ENCODE data around the gene RIPOR3. TPM values are rescaled to one million over a fixed set of nuclear protein-coding genes. Genes with fewer than 3 reads are reported as not detected.
A peak's percentile ranks its signal among the peaks of the same experiment; 100 is the strongest.

RIPOR3 gene
- total RNA-seq, 1 experiment from 2014 or later = 0.46 TPM

GRCh38 chr20:50580016-50580747 is 111.2 kb downstream of the RIPOR3 start:
- peak; percentile 80 for DNase-seq
- no peak overlapping the region for H3K14ac ChIP-seq (ENCODE audit: insufficient read depth, low read length)
- no peak overlapping the region for H3K27ac ChIP-seq (ENCODE audit: insufficient read length, low read depth, low read length)
- no peak overlapping the region for H3T11ph ChIP-seq (ENCODE audit: low read length)
- no peak overlapping the region for H2AK5ac ChIP-seq (ENCODE audit: insufficient read length, low read length)
- H3K27ac Mint-ChIP-seq = peak overlapping the region in 1 of 3 experiments; percentile 66; a peak in 1 of 7 replicates
- H3K4me2 ChIP-seq (ENCODE audit: insufficient read depth, insufficient read length, low read length) = no peak overlapping the region
- H3K4ac ChIP-seq (ENCODE audit: low read depth, low read length) = no peak overlapping the region
- H3K4me3 Mint-ChIP-seq = no peak overlapping the region
- no peaks in the 10 kb centered on the region for H3K27me3 ChIP-seq (ENCODE audit: insufficient read depth, low read length)
- H2BK12ac ChIP-seq (ENCODE audit: insufficient read length, low read depth, low read length) = no peak overlapping the region
- H3K79me1 ChIP-seq (ENCODE audit: insufficient read depth, low read depth, low read length, poor library complexity, severe bottlenecking) = no peaks in the 10 kb centered on the region
- no peak overlapping the region for H3K23ac ChIP-seq (ENCODE audit: insufficient read length, low read depth, low read length)
- H3K36me3 Mint-ChIP-seq (ENCODE audit: insufficient read depth in 1 of 3, low read depth in 3 of 3) = peaks cover 20 to 63% (median 61%) of the 10 kb centered on the region in 3 experiments; a peak in 6 of 7 replicates
- no peak overlapping the region for H3K56ac ChIP-seq (ENCODE audit: insufficient read length, low read depth, low read length)
- H4K8ac ChIP-seq (replicated peaks; ENCODE audit: insufficient read length, low read depth, low read length) = no peak overlapping the region
- H3K23me2 ChIP-seq (ENCODE audit: insufficient read length, low read depth, low read length, poor library complexity, severe bottlenecking) = no peaks in the 10 kb centered on the region
- no peaks in the 10 kb centered on the region for H3K9me3 ChIP-seq (ENCODE audit: control insufficient read depth, low read depth, low read length)
- H2BK120ac ChIP-seq (ENCODE audit: low read depth, low read length, poor library complexity, severe bottlenecking) = no peak overlapping the region
- H4K5ac ChIP-seq (ENCODE audit: insufficient read length, low read depth, low read length) = no peak overlapping the region
- H2BK20ac ChIP-seq (ENCODE audit: low read depth, low read length, poor library complexity, severe bottlenecking) = no peak overlapping the region
- H3K18ac ChIP-seq (ENCODE audit: insufficient read length, low read depth, low read length) = no peak overlapping the region
- H3K27me3 Mint-ChIP-seq (ENCODE audit: low read depth) = no peaks in the 10 kb centered on the region
- H3K9me3 Mint-ChIP-seq = no peaks in the 10 kb centered on the region
- WGBS (ENCODE audit: extremely low coverage, insufficient read length, low lambda C conversion rate) = no CpG with 5 or more reads among the region's 17 CpGs
- no peak overlapping the region for H4K91ac ChIP-seq (ENCODE audit: insufficient read length, low read depth, low read length)
- peak; percentile 89 for TF ChIP-seq CTCF (conservative IDR thresholded peaks at IDR 0.05)
- H2BK5ac ChIP-seq (ENCODE audit: insufficient read length, low read length) = no peak overlapping the region
- peaks cover 0 to 5% of the 10 kb centered on the region in 2 experiments; a peak in 2 of 4 replicates for H3K4me1 Mint-ChIP-seq
- no peak overlapping the region for H2BK15ac ChIP-seq (ENCODE audit: low read depth, low read length)
- no peaks in the 10 kb centered on the region for H3K4me1 ChIP-seq (ENCODE audit: insufficient read depth, low read length)
- no peaks in the 10 kb centered on the region for H4K20me1 ChIP-seq (ENCODE audit: control insufficient read depth, insufficient read depth, insufficient read length)
- H2AFZ ChIP-seq (ENCODE audit: low read length) = no peak overlapping the region
- no peak overlapping the region for H3K9ac ChIP-seq (ENCODE audit: extremely low read depth, insufficient read length, low read length)
- no peaks in the 10 kb centered on the region for H3K79me2 ChIP-seq (ENCODE audit: insufficient read depth, low read length)
